Type B pancreatic cell (in vitro differentiated cells): ENCODE results near the gene B3GAT2. TPM values are rescaled to one million over a fixed set of nuclear protein-coding genes. Genes with fewer than 3 reads are reported as not detected.

Experiments used
- DNase-seq: peaks from one replicate; pipeline ENCODE4 v3.0.0; 2021; ENCODE audit warnings: mixed read lengths; ENCODE audit not compliant: unreplicated experiment; ENCODE audit errors: extremely low spot score
- H3K27ac Mint-ChIP-seq: 2 replicates; pipeline ENCODE4 v1.8.0; 2021; ENCODE audit warnings: mild to moderate bottlenecking, mixed read lengths
- H3K27me3 Mint-ChIP-seq: 2 replicates; pipeline ENCODE4 v1.8.0; 2021; ENCODE audit warnings: mixed read lengths
- H3K36me3 Mint-ChIP-seq: 2 replicates; pipeline ENCODE4 v1.8.0; 2021; ENCODE audit warnings: mixed read lengths
- H3K4me1 Mint-ChIP-seq: one replicate; pipeline ENCODE4 v1.8.0; 2021; ENCODE audit warnings: mixed read lengths; ENCODE audit not compliant: unreplicated experiment
- H3K4me3 Mint-ChIP-seq: 2 replicates; pipeline ENCODE4 v1.8.0; 2021; ENCODE audit warnings: mild to moderate bottlenecking, mixed read lengths
- H3K9me3 Mint-ChIP-seq: 2 replicates; pipeline ENCODE4 v1.8.0; 2021; ENCODE audit warnings: mixed read lengths
- long read RNA-seq: library from polyadenylated mRNA; unstranded; transcript quantifications from one replicate; pipeline ENCODE4 v2.0.0, GENCODE V29; 2020
- total RNA-seq: library from RNA; stranded (reverse); gene quantifications from 2 replicates; pipeline ENCODE4 v1.2.1, GENCODE V29; 2021; ENCODE audit warnings: low replicate concordance
- TF ChIP-seq, protein P1 (sequence below): fragments of 200-600 bp; sonication (generic); conservative IDR thresholded peaks from 2 replicates; pipeline ENCODE4 v1.5.0; 2021; ENCODE audit warnings: antibody characterized with exemption, mild to moderate bottlenecking

Gene B3GAT2, protein sequence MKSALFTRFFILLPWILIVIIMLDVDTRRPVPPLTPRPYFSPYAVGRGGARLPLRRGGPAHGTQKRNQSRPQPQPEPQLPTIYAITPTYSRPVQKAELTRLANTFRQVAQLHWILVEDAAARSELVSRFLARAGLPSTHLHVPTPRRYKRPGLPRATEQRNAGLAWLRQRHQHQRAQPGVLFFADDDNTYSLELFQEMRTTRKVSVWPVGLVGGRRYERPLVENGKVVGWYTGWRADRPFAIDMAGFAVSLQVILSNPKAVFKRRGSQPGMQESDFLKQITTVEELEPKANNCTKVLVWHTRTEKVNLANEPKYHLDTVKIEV
- 0.05 and 1.7 TPM in 2 replicates for total RNA-seq
- long read RNA-seq, partial matches to known transcripts = 0 of 2 reads
- long read RNA-seq, other reads (novel, unspliced or antisense) = 2 of 2 reads

DNA sequence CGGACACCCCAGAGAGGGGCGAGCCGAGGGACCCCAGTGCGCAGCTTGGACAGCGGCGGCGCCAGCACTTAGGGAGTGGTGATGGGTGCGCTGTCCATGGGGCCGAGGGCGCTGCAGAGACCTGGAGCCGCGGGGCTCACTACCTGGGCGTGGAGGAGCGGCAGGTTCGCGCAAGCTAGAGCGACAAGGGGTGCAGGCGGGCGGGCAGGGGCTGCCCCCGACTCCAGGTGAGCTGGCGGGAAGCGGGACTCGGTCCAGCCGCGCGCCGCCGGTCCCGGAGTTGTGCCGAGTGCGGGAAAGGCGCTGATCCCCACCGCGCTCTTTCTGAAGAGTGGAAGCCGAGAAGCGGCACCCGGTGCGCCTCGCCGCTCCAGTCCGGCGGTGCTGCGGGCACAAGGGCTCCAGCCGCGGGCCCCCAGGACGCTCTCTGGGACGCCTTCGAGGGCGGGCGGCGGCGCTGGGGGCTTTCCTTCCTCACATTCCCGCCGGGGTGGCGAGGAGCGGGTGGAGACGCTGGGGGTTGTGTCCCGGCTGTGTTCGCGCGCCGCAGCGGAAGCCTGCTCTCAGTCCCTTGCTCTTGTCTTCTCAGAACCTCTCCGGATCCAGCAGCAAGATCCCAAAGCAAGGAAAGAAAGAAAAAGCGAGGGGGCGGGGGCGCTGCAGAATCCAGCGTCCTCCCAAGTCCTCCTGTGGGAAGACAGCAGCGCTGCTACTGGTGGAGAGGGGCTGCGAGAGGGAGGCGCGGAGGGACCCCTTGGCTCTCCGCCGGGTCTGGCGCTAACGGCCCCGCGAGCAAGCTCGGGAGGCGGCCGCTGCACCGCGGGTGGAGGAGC is at the start of gene B3GAT2:
TSS of gene B3GAT2 (minus strand) at position 610 of the 833 bp plus-strand sequence. CDS start 631 bp downstream, outside the sequence.
- TF ChIP-seq, protein P1, sequence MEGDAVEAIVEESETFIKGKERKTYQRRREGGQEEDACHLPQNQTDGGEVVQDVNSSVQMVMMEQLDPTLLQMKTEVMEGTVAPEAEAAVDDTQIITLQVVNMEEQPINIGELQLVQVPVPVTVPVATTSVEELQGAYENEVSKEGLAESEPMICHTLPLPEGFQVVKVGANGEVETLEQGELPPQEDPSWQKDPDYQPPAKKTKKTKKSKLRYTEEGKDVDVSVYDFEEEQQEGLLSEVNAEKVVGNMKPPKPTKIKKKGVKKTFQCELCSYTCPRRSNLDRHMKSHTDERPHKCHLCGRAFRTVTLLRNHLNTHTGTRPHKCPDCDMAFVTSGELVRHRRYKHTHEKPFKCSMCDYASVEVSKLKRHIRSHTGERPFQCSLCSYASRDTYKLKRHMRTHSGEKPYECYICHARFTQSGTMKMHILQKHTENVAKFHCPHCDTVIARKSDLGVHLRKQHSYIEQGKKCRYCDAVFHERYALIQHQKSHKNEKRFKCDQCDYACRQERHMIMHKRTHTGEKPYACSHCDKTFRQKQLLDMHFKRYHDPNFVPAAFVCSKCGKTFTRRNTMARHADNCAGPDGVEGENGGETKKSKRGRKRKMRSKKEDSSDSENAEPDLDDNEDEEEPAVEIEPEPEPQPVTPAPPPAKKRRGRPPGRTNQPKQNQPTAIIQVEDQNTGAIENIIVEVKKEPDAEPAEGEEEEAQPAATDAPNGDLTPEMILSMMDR = no peak
- no peaks in the 10 kb centered on the region for H3K36me3 Mint-ChIP-seq
- H3K27me3 Mint-ChIP-seq = peaks cover 86% of the 10 kb centered on the region
- H3K4me1 Mint-ChIP-seq = peaks cover 5% of the 10 kb centered on the region
- peak; percentile 70 for DNase-seq
- H3K27ac Mint-ChIP-seq = no peak within 1 kb of the TSS
- H3K9me3 Mint-ChIP-seq = no peaks in the 10 kb centered on the region
- peak within 1 kb of the TSS; percentile 88 for H3K4me3 Mint-ChIP-seq

DNA sequence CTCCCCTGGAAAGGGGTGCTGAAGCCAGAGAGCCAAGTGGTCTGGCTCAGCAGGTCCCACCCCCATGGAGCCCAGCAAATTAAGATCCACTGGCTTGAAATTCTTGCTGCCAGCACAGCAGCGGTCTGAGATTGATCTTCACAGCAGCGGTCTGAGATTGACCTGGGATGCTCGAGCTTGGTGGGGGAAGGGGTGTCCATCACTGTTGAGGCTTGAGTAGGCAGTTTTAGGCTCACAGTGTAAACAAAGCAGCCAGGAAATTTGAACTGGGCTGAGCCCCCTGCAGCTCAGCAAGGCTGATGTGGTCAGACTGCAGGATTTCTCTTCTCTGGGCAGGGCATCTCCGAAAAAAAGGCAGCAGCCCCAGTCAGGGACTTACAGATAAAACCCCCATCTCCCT is 41.3 kb upstream of the B3GAT2 start:
- no peaks in the 10 kb centered on the region for H3K36me3 Mint-ChIP-seq
- no peak overlapping the region for H3K4me3 Mint-ChIP-seq
- DNase-seq = no peak
- TF ChIP-seq, protein P1 = no peak
- no peak overlapping the region for H3K27ac Mint-ChIP-seq
- H3K4me1 Mint-ChIP-seq = no peaks in the 10 kb centered on the region
- peaks cover 16% of the 10 kb centered on the region for H3K27me3 Mint-ChIP-seq
- no peaks in the 10 kb centered on the region for H3K9me3 Mint-ChIP-seq

DNA sequence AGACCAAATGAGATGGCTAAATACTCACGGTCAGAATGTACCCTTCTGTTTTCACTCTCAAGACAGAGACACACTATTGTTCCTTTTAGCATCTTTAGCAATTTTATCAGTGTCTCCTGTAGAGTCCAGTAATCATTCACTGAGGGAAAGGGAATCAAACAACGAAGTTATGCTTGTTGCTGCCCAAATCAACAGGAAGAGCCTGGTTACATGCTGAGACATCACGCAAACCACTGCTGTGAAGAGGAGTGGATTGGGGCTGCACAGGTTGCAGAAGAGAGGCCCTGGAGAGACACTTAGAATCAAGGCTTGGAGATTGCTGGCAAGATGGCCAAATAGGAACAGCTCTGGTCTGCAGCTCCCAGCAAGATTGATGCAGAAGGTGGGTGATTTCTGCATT is 40.5 kb upstream of the B3GAT2 start:
- Mint-ChIP-seq H3K9me3 (no peaks in the 10 kb centered on the region), H3K4me3 (peak overlapping the region; percentile 16), H3K27me3 (peaks cover 16% of the 10 kb centered on the region), H3K4me1 (no peaks in the 10 kb centered on the region), H3K36me3 (no peaks in the 10 kb centered on the region), H3K27ac (no peak overlapping the region)
- DNase-seq = no peak
- TF ChIP-seq, protein P1 = no peak

DNA sequence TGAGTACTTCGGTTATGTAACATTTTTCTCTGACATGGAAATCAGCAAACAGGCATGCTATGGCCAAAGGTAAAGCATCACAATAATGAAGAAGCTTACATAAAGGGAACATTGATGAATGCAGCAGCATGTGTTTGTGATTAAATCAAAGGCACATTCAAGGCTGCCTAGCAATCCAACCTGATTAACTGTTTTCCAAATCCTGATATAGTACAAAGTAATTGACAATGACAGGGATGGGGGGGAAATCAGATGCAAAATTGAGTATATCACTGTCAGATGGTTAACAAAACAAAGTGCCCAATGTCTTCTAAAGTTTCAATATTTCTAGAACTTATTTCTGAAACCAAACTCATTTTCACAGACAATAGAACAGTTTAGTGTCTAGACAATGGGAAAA is 39.2 kb upstream of the B3GAT2 start:
- no peaks in the 10 kb centered on the region for H3K4me1 Mint-ChIP-seq
- peaks cover 11% of the 10 kb centered on the region for H3K27me3 Mint-ChIP-seq
- no peak overlapping the region for H3K4me3 Mint-ChIP-seq
- no peak for DNase-seq
- TF ChIP-seq, protein P1 = no peak
- no peaks in the 10 kb centered on the region for H3K36me3 Mint-ChIP-seq
- H3K27ac Mint-ChIP-seq = no peak overlapping the region
- no peaks in the 10 kb centered on the region for H3K9me3 Mint-ChIP-seq

DNA sequence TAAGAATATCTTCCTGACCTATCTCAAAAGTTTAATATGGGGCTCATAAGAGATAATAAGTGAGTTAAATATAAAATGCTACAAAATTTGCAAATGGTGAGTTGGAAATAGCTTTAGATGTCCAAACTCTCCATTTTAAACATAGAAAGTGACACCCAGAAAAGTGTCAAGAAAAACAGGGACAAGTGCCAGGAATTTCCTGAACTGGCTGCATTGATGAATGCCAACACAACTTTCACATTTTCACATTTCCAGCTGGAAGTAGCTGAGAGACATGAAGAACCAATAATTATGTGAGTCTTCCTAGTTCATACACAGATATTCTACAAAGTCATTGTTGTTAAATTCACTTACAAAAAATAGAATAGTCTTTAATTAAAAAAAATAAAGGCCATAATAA is 38.6 kb upstream of the B3GAT2 start:
- H3K4me3 Mint-ChIP-seq = no peak overlapping the region
- no peaks in the 10 kb centered on the region for H3K36me3 Mint-ChIP-seq
- no peaks in the 10 kb centered on the region for H3K9me3 Mint-ChIP-seq
- no peak overlapping the region for H3K27ac Mint-ChIP-seq
- TF ChIP-seq, protein P1 = no peak
- peaks cover 11% of the 10 kb centered on the region for H3K27me3 Mint-ChIP-seq
- no peak for DNase-seq
- no peaks in the 10 kb centered on the region for H3K4me1 Mint-ChIP-seq
